Liver (tissue), 9 donors: Measurements from ENCODE around the gene TNP2. TPM values are rescaled to one million over a fixed set of nuclear protein-coding genes. Genes with fewer than 3 reads are reported as not detected.
"Not testable (repeated sequence)": the region's sequence is repeated elsewhere in the genome, so short reads cannot be mapped to it uniquely, and the experiment has no call there.

Experiments used
- DNase-seq: peaks from one replicate; pipeline ENCODE4 v3.0.0-alpha.2; 2017; ENCODE audit warnings: low spot score
- H3K27ac ChIP-seq, 2 donors: one replicate each; pipeline ENCODE4 v1.7.0; 2013; ENCODE audit warnings: inconsistent platforms in 2 of 2, low read length in 2 of 2, control low read depth in 1 of 2, low read depth in 1 of 2, mild to moderate bottlenecking in 1 of 2
- H3K27me3 ChIP-seq, 4 donors: one replicate each; pipeline versions ENCODE4 v1.6.1 to v1.7.0; 2013; ENCODE audit warnings: low read length in 3 of 4, inconsistent platforms in 1 of 4, mild to moderate bottlenecking in 1 of 4, moderate library complexity in 1 of 4; ENCODE audit not compliant: control insufficient read depth in 4 of 4, insufficient read depth in 4 of 4
- H3K36me3 ChIP-seq, 4 donors: one replicate each; pipeline versions ENCODE4 v1.6.1 to v1.7.0; 2013; ENCODE audit warnings: low read length in 3 of 4, mild to moderate bottlenecking in 3 of 4, low read depth in 1 of 4, moderate library complexity in 1 of 4; ENCODE audit not compliant: control insufficient read depth in 4 of 4, insufficient read depth in 3 of 4
- H3K4me1 ChIP-seq, 4 donors: one replicate each; pipeline versions ENCODE4 v1.6.1 to v1.7.0; 2013; ENCODE audit warnings: low read length in 3 of 4, mild to moderate bottlenecking in 3 of 4, moderate library complexity in 1 of 4; ENCODE audit not compliant: control insufficient read depth in 4 of 4, insufficient read depth in 4 of 4
- H3K4me3 ChIP-seq, 3 donors: one replicate each; pipeline versions ENCODE4 v1.6.1 to v1.7.0; 2013; ENCODE audit warnings: low read length in 3 of 3, control low read depth in 1 of 3, low read depth in 1 of 3, mild to moderate bottlenecking in 1 of 3
- H3K9ac ChIP-seq, 2 donors: one replicate each; pipeline ENCODE4 v1.7.0; 2013; ENCODE audit warnings: low read length in 2 of 2, mild to moderate bottlenecking in 2 of 2, moderate library complexity in 2 of 2, control low read depth in 1 of 2, low read depth in 1 of 2
- H3K9me3 ChIP-seq, 4 donors: one replicate each; pipeline versions ENCODE4 v1.6.1 to v1.7.0; 2013; ENCODE audit warnings: low read length in 3 of 4; ENCODE audit not compliant: control insufficient read depth in 4 of 4
- ATF3 ChIP-seq: IDR thresholded peaks from 2 replicates; pipeline ENCODE4 v1.6.1; 2016; ENCODE audit warnings: antibody characterized with exemption
- CTCF ChIP-seq: fragments of 150-350 bp; IDR thresholded peaks from 2 replicates; pipeline ENCODE4 v1.5.1; 2017; ENCODE audit warnings: improper control_type of control experiment, low read depth, low read length; ENCODE audit not compliant: missing input control
- EGR1 ChIP-seq, 2 donors: IDR thresholded peaks; 2 replicates each; pipeline ENCODE4 v1.6.1; 2016 to 2018; ENCODE audit warnings: antibody characterized with exemption in 2 of 2, low read depth in 2 of 2
- FOXA1 ChIP-seq: IDR thresholded peaks from 2 replicates; pipeline ENCODE4 v1.6.1; 2016; ENCODE audit warnings: antibody characterized with exemption
- FOXA2 ChIP-seq: IDR thresholded peaks from 2 replicates; pipeline ENCODE4 v1.6.1; 2016; ENCODE audit warnings: antibody characterized with exemption
- GABPA ChIP-seq, 2 donors: IDR thresholded peaks in 1 of 2; conservative IDR thresholded peaks in 1 of 2; 2 replicates each; pipeline ENCODE4 v1.6.1; 2016; ENCODE audit warnings: antibody characterized with exemption in 2 of 2, mild to moderate bottlenecking in 1 of 2, moderate library complexity in 1 of 2
- HNF4A ChIP-seq, 2 donors: conservative IDR thresholded peaks; 2 replicates each; pipeline ENCODE4 v1.6.1; 2016; ENCODE audit warnings: antibody characterized with exemption in 2 of 2, mild to moderate bottlenecking in 2 of 2
- HNF4G ChIP-seq: IDR thresholded peaks from 2 replicates; pipeline ENCODE4 v1.6.1; 2016; ENCODE audit warnings: antibody characterized with exemption
- JUND ChIP-seq, 2 donors: IDR thresholded peaks; 2 replicates each; pipeline ENCODE4 v1.6.1; 2016; ENCODE audit warnings: antibody characterized with exemption in 2 of 2
- MAX ChIP-seq: IDR thresholded peaks from 2 replicates; pipeline ENCODE4 v1.6.1; 2016; ENCODE audit warnings: antibody characterized with exemption
- NR2F2 ChIP-seq: IDR thresholded peaks from 2 replicates; pipeline ENCODE4 v1.6.1; 2016; ENCODE audit warnings: antibody characterized with exemption
- RAD21 ChIP-seq, 2 donors: IDR thresholded peaks; 2 replicates each; pipeline ENCODE4 v1.6.1; 2016; ENCODE audit warnings: antibody characterized with exemption in 2 of 2, mild to moderate bottlenecking in 2 of 2
- REST ChIP-seq: IDR thresholded peaks from 2 replicates; pipeline ENCODE4 v1.6.1; 2016; ENCODE audit warnings: antibody characterized with exemption, mild to moderate bottlenecking
- RXRA ChIP-seq, 2 donors: IDR thresholded peaks; 2 replicates each; pipeline ENCODE4 v1.6.1; 2017 to 2018; ENCODE audit warnings: antibody characterized with exemption in 2 of 2, mild to moderate bottlenecking in 1 of 2
- SP1 ChIP-seq: IDR thresholded peaks from 2 replicates; pipeline ENCODE4 v1.6.1; 2018; ENCODE audit warnings: antibody characterized with exemption, mild to moderate bottlenecking
- TAF1 ChIP-seq: conservative IDR thresholded peaks from 2 replicates; pipeline ENCODE4 v1.6.1; 2016; ENCODE audit warnings: antibody characterized with exemption, mild to moderate bottlenecking
- YY1 ChIP-seq: IDR thresholded peaks from 2 replicates; pipeline ENCODE4 v1.6.1; 2016; ENCODE audit warnings: antibody characterized with exemption, mild to moderate bottlenecking
- ZBTB33 ChIP-seq: IDR thresholded peaks from 2 replicates; pipeline ENCODE4 v1.6.1; 2016; ENCODE audit warnings: antibody characterized with exemption
- WGBS: extraction: QIAGEN DNeasy Blood & Tissue Kit; methylation state at CpG from one replicate; pipeline ENCODE4 v1.1.7; 2013; 5-methylcytosine and 5-hydroxymethylcytosine counted together
- polyA plus RNA-seq, 2 donors: library from polyadenylated mRNA; stranded (reverse) in 1 of 2; unstranded in 1 of 2; fragments of 200-250 nt in 1 of 2; fragments of >200 nt in 1 of 2; fragmentation: Nextera tagmentation in 1 of 2; extraction: Ambion mirVana in 1 of 2; gene quantifications; one replicate each; pipeline versions ENCODE4 v1.2.1 to v1.2.3, GENCODE V29; 2013 to 2015
- total RNA-seq, 2 donors: library from RNA; depleted of rRNA; stranded (reverse); fragments of >200 nt; gene quantifications; one replicate each; pipeline ENCODE4 v1.2.3, GENCODE V29; 2014
- donor health status: healthy.
- donor health status: healthy.
- donor health status: healthy.
- donor health status: healthy.
- donor health status: healthy.

The TNP2 gene
- total and polyA plus RNA-seq, 4 donors = not detected

GRCh38 chr16:11224096-11224893 lies 44.8 kb downstream of the TNP2 start:
- 53% methylated on average over 24 of the region's 24 CpGs for WGBS
- H3K9ac ChIP-seq = no peak overlapping the region
- no peak for TF ChIP-seq ZBTB33
- no peak for TF ChIP-seq JUND (IDR thresholded peaks at IDR 0.05)
- TF ChIP-seq REST = no peak
- no peak for TF ChIP-seq MAX
- no peak for TF ChIP-seq CTCF
- no peak for TF ChIP-seq FOXA2
- TF ChIP-seq NR2F2 = peak; percentile 100
- peak in 1 of 2 donors; percentile 51 for TF ChIP-seq RAD21 (IDR thresholded peaks at IDR 0.05)
- no peak for TF ChIP-seq HNF4A (conservative IDR thresholded peaks at IDR 0.05)
- TF ChIP-seq TAF1 = no peak
- TF ChIP-seq YY1 = no peak
- no peak for TF ChIP-seq HNF4G
- TF ChIP-seq GABPA (IDR thresholded peaks at IDR 0.05 in 1 of 2, conservative IDR thresholded peaks at IDR 0.05 in 1 of 2) = no peak
- no peak for TF ChIP-seq EGR1 (IDR thresholded peaks at IDR 0.05; ENCODE audit: low read depth in 2 of 2)
- no peak for TF ChIP-seq ATF3
- peak; percentile 80 to 83 for TF ChIP-seq RXRA (IDR thresholded peaks at IDR 0.05)
- no peak for TF ChIP-seq FOXA1
- TF ChIP-seq SP1 = peak; percentile 92

GRCh38 chr16:11220507-11220906 lies 48.6 kb downstream of the TNP2 start:
- H3K9ac ChIP-seq, H3K27me3 ChIP-seq: not testable (repeated sequence)
- WGBS = 76% methylated on average over 2 of the region's 2 CpGs

More at GRCh38 chr16:11224096-11224893, 44.8 kb downstream of the TNP2 start:
- DNase-seq = no peak
- H3K4me1 ChIP-seq = no peaks in the 10 kb centered on the region
- H3K27ac ChIP-seq = peak overlapping the region; percentile 23 to 66
- no peaks in the 10 kb centered on the region for H3K36me3 ChIP-seq
- H3K9me3 ChIP-seq = no peaks in the 10 kb centered on the region
- H3K27me3 ChIP-seq = no peaks in the 10 kb centered on the region
- no peak overlapping the region for H3K4me3 ChIP-seq

More at GRCh38 chr16:11220507-11220906, 48.6 kb downstream of the TNP2 start:
- H3K4me3 ChIP-seq, H3K4me1 ChIP-seq, H3K27ac ChIP-seq, H3K36me3 ChIP-seq, DNase-seq: not testable (repeated sequence)
- peaks cover 4 to 15% (median 6%) of the 10 kb centered on the region in 4 donors for H3K9me3 ChIP-seq
